Parathyroid adenoma (tissue), 2 donors: Measurements from ENCODE around the gene IARS1.
A peak's percentile ranks its signal among the peaks of the same experiment; 100 is the strongest.

Experiments used
- H2AFZ ChIP-seq: fragments of 300-600 bp; sonication (generic); one replicate; pipeline ENCODE4 v1.7.0; 2017; ENCODE audit warnings: antibody characterized with exemption, mild to moderate bottlenecking
- H3K27ac ChIP-seq: fragments of 300-600 bp; sonication (generic); one replicate; pipeline ENCODE4 v1.7.0; 2017
- H3K27me3 ChIP-seq: fragments of 300-600 bp; sonication (generic); one replicate; pipeline ENCODE4 v1.7.0; 2017; ENCODE audit warnings: low read length; ENCODE audit not compliant: control insufficient read depth, insufficient read depth
- H3K36me3 ChIP-seq: fragments of 300-600 bp; sonication (generic); one replicate; pipeline ENCODE4 v1.7.0; 2017; ENCODE audit warnings: low read length; ENCODE audit not compliant: control insufficient read depth, insufficient read depth
- H3K4me1 ChIP-seq: fragments of 300-600 bp; sonication (generic); one replicate; pipeline ENCODE4 v1.7.0; 2017; ENCODE audit warnings: control low read depth
- H3K4me2 ChIP-seq: fragments of 300-600 bp; sonication (generic); one replicate; pipeline ENCODE4 v1.7.0; 2017; ENCODE audit warnings: low read length
- H3K4me3 ChIP-seq: fragments of 300-600 bp; sonication (generic); one replicate; pipeline ENCODE4 v1.7.0; 2017; ENCODE audit warnings: low read depth, low read length
- H3K79me2 ChIP-seq: fragments of 300-600 bp; sonication (generic); one replicate; pipeline ENCODE4 v1.7.0; 2017; ENCODE audit warnings: control low read depth
- H3K9ac ChIP-seq: fragments of 300-600 bp; sonication (generic); one replicate; pipeline ENCODE4 v1.7.0; 2017; ENCODE audit warnings: mild to moderate bottlenecking
- H3K9me3 ChIP-seq: fragments of 300-600 bp; sonication (generic); one replicate; pipeline ENCODE4 v1.7.0; 2017; ENCODE audit warnings: low read length; ENCODE audit not compliant: control insufficient read depth
- TF ChIP-seq, protein P1 (sequence below): fragments of 300-600 bp; sonication (generic); IDR thresholded peaks from one replicate; pipeline ENCODE4 v1.7.0; 2017; ENCODE audit warnings: antibody characterized with exemption, mild to moderate bottlenecking
- donor health status: primary hyperparathyroidism.

Gene IARS1

DNA sequence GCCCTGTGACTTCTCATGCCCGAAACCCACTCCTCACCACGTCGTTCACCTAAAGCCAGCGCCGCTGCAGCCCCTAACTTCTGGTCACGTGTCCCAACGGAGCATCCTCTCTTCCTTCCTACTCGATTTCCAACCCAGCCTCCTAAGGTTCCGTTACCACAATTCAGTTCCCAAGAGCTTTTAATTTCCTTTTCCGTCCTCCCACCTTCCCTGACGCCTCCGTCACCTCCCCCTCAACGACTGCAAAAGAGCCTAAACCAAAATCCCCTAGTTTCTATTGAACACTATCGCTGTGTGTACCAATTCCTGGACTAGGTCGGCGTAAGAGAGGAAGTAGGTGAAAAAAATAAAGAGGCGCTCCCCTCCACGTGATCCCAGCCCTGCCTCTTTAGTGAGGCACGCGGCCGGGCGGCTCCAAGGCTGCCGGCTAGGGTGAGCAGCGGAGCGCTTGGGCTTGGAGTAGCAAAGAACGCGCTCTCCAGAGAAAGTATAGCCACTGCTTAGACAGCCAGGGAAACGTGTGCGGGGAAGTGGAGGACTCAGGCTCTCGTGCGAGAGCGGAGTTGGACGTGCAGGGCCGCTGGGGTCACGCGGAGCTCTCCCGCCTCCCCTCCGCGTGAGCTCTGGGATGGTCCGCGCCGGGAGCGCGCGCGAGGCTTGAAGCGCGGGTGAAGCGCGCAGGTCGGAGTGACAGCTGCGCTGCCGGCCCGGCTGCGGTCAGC lies 31.9 kb upstream of the IARS1 start, which contains the start of the genes CENPP and NOL8:
Gene CENPP (plus strand): TSS at position 685 of the 722 bp plus-strand sequence.
Gene NOL8 (minus strand): TSS at position 82 of the 722 bp plus-strand sequence. CDS start 1,189 bp downstream, outside the sequence.
- Histone ChIP-seq H2AFZ (peak within 1 kb of the TSS; percentile 77), H3K4me2 (peak within 1 kb of the TSS; percentile 88), H3K4me3 (peak within 1 kb of the TSS; percentile 99), H3K79me2 (peaks cover 3% of the 10 kb centered on the region), H3K27me3 (no peaks in the 10 kb centered on the region), H3K4me1 (peaks cover 3% of the 10 kb centered on the region), H3K27ac (peak within 1 kb of the TSS; percentile 91), H3K9ac (no peak within 1 kb of the TSS), H3K36me3 (no peaks in the 10 kb centered on the region), H3K9me3 (no peaks in the 10 kb centered on the region)
- TF ChIP-seq, protein P1, sequence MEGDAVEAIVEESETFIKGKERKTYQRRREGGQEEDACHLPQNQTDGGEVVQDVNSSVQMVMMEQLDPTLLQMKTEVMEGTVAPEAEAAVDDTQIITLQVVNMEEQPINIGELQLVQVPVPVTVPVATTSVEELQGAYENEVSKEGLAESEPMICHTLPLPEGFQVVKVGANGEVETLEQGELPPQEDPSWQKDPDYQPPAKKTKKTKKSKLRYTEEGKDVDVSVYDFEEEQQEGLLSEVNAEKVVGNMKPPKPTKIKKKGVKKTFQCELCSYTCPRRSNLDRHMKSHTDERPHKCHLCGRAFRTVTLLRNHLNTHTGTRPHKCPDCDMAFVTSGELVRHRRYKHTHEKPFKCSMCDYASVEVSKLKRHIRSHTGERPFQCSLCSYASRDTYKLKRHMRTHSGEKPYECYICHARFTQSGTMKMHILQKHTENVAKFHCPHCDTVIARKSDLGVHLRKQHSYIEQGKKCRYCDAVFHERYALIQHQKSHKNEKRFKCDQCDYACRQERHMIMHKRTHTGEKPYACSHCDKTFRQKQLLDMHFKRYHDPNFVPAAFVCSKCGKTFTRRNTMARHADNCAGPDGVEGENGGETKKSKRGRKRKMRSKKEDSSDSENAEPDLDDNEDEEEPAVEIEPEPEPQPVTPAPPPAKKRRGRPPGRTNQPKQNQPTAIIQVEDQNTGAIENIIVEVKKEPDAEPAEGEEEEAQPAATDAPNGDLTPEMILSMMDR = no peak

DNA sequence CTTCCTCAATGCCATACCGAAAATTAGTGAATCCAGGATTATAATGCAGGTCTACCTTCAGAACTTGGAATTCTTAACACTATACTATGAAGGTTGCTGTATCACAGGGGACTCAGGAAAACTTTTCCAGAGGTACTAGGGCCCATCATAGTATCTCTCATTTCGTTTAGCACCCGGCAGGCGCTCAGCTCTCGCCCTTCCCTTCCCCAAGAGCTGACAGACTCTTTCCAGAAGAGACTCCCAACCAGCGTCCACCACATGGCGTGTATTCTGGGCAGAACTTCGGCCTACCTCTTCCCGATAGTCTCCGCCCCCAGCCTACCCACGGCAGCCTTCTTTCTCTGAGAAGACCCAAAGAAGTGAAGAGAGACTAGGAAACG lies 31.4 kb upstream of the IARS1 start:
- peak overlapping the region; percentile 88 for H3K4me2 ChIP-seq
- H3K9ac ChIP-seq = no peak overlapping the region
- H3K27ac ChIP-seq = peak overlapping the region; percentile 91

DNA sequence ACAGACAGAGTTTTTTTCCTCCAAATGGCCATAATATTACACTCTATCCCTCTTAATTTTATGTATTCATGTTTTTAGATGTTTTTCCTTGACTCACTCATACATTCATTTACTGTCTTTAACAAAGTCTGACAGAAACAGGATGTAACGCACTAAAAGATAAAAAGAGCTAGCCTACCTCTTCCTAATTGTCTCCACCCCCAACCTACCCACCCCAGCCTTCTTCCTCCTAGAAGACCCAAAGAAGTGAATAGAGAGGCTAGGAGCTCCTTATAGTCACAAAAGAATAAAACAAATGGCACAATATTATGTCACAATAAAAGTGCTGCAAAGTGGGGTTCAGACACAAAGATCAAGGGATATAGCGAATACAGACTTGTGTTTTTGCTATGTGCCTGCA lies 30.9 kb upstream of the IARS1 start:
- TF ChIP-seq, protein P1 = no peak
- H3K36me3 ChIP-seq = no peaks in the 10 kb centered on the region
- peaks cover 3% of the 10 kb centered on the region for H3K79me2 ChIP-seq
- H2AFZ ChIP-seq = no peak overlapping the region
- no peak overlapping the region for H3K9ac ChIP-seq
- peaks cover 3% of the 10 kb centered on the region for H3K4me1 ChIP-seq
- H3K9me3 ChIP-seq = no peaks in the 10 kb centered on the region
- no peak overlapping the region for H3K27ac ChIP-seq
- H3K4me2 ChIP-seq = peak overlapping the region; percentile 88
- H3K27me3 ChIP-seq = no peaks in the 10 kb centered on the region
- peak overlapping the region; percentile 99 for H3K4me3 ChIP-seq

More for the DNA sequence above, 31.4 kb upstream of the IARS1 start:
- no peaks in the 10 kb centered on the region for H3K27me3 ChIP-seq
- H3K4me1 ChIP-seq = peaks cover 3% of the 10 kb centered on the region
- TF ChIP-seq, protein P1 = no peak
- H3K9me3 ChIP-seq = no peaks in the 10 kb centered on the region
- H2AFZ ChIP-seq = peak overlapping the region; percentile 77
- no peaks in the 10 kb centered on the region for H3K36me3 ChIP-seq
- peaks cover 3% of the 10 kb centered on the region for H3K79me2 ChIP-seq
- peak overlapping the region; percentile 99 for H3K4me3 ChIP-seq

DNA sequence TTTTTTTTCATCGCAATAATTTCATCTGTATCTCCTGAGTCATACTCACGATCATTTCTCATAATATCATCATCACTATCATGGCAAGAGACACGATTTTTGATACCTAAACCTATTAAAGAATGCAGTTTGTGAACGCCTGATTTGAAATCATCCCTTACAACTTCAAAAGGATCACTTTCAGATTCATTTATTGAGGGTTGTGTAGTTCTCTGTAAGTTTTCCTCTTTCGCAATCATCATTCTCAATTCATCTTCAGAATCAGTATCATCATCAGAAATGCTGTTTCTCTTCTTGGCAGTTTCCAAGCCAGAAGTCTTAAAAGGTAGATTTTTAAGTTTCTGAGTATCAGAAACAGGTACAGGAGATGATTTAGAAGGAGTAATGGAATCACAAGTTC lies 22.0 kb upstream of the IARS1 start:
- no peaks in the 10 kb centered on the region for H3K9me3 ChIP-seq
- H2AFZ ChIP-seq = no peak overlapping the region
- H3K9ac ChIP-seq = no peak overlapping the region
- peak overlapping the region; percentile 49 for H3K27ac ChIP-seq
- H3K27me3 ChIP-seq = no peaks in the 10 kb centered on the region
- TF ChIP-seq, protein P1 = no peak
- no peaks in the 10 kb centered on the region for H3K36me3 ChIP-seq
- H3K4me3 ChIP-seq = peak overlapping the region; percentile 24
- no peaks in the 10 kb centered on the region for H3K79me2 ChIP-seq
- peaks cover 16% of the 10 kb centered on the region for H3K4me1 ChIP-seq
- peak overlapping the region; percentile 55 for H3K4me2 ChIP-seq
